ENCODE results near the gene L2HGDH.

L2HGDH gene

DNA sequence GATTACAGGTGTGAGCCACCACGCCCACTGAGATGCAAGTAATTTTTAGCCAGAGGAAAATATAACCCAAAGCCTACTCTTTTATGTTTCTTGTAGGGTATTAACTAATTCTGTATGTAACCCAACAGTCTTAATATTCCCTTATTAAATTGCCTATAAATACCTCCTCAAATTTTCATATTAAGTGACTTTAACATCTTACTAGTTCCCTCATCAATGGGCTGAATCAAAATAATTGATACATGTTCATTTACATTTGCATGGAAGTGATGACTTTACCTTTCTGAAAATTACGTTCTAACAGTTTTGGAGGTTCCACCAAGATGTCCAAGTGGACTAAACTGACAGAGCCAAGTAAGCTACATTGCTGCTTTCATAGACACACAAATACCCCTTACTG, 83.7 kb downstream of the L2HGDH start:
- no peak for DNase-seq

DNA sequence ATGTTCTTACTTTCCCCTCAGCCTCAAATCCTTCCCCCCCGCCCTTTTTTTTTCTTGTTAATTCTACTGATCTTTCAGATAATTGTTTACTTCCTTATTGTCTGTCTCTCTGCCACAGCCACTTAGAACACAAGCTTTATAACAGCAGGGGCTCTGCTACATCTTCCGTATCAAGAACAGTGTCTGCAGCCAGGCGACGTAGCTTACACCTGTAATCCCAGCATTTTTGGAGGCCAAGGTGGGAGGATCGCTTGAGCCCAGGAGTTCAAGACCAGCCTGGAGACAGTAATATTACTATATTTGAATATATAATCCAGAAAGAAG, 86.1 kb downstream of the L2HGDH start:
- peak in 1 of 14 donors; percentile 2 for DNase-seq

DNA sequence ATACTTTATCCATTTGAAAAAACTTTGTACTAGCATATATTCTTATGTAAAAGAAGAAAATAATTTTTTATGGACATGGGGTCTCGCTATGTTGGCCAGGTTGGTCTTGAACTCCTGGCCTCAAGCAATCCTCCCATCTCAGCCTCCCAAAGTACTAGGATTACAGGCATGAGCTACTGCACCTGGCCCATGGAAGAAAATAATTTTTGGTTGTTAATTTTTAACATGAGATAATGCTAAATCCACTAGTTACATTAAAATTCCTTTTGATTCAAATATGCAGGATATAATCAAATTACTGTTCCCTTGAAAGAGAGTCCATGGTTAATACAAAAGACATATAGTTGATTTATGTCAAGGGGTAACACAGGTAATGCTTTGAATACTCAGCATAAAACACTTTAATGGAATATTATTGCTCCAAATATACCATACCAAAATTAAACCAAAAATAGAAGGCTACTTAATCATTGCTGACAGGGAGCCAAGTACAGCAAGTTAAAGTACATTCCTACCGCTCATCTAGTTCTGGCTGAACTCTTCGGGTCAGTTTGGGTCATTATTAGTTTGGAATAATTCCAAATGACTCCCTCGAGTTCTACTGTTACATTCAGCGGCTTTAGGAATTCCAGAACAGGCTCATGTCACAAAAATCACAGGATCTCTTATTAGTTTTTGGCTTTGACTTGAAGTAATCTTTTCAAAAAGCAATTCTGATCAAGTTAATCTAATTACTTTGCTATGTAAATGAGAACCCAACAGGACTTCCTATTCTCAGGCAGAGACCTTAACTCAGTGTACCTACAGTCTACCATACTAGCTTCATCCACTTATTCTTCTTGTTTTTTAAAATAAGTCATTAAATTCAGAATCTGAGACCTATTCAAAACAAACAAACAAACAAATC, 86.7 kb downstream of the L2HGDH start:
- DNase-seq = no peak

DNA sequence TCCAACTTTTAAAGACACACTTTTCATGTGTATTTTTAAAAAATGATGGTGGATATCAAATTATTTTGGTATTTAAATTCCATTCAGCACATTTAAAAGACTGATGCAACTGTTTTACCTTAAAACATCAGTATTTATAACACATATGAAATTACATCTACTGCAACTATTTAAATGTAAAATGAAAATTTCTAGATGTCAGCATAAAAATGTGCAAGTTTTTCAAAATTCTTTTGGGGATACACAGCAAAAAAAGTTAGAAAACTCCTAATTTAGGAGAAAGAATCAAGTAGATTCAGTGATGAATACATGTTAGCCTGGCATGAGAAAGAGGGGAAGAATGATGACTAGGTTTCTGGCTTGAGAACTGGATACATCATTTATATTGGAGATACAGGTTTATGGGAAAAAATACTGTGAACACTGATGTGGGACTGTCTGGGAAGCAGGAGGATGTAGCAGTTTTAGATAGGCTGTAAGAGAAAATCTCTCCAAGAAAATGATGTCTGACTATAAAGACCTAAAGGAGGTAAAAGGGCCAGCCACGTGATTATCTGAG, 89.9 kb downstream of the L2HGDH start:
- DNase-seq = no peak

DNA sequence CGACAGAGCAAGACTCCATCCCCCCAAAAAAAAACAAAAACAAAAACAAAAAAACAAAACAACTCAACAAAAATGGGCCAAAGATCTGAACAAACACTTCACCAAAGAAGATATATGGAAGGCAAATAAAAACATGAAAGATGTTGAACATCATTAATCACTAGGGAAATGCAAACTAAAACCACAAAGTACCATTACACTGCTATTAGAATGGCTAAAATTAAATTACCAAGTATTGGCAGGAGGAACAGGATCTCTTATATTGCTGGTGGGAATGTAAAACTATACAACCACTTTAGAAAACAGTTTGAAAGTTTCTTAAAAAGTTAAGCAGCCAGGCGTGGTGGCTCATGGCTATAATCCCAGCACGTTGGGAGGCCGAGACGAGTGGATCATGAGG, 93.5 kb downstream of the L2HGDH start:
- no peak for DNase-seq

DNA sequence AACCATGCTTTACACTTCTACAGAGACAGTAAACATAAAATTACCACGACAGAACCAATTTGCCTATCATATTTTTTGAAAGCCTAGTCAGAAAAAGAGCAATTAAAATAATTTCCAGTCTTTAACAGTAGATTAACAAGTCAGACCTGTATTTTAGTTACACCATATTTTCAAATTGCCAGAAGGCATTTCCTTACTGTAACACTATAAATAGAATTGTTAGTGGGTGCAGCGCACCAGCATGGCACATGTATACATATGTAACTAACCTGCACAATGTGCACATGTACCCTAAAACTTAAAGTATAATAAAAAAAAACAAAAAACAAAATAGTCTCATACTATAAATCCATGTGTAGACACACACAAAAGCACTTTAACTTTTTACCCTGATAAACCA, 96.6 kb downstream of the L2HGDH start:
- DNase-seq = no peak

DNA sequence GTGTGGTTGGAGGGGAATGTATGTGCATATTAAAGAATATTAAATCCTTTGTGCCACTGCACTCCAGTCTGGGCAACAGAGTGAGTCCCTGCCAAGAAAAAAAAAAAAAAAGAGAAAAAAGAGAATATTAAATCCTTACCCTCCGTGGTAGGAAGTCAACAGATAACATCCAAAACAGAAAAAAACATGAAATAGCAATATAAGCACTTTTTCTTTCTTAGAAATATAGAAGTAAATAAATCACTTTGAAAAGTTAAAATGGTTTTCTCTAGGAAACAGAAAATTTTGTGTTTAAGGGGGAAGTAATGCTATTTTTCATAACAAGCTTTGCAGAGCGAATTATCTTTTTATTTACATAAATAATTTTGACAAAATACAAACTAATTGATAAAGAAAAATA, 98.2 kb downstream of the L2HGDH start:
- no peak for DNase-seq

DNA sequence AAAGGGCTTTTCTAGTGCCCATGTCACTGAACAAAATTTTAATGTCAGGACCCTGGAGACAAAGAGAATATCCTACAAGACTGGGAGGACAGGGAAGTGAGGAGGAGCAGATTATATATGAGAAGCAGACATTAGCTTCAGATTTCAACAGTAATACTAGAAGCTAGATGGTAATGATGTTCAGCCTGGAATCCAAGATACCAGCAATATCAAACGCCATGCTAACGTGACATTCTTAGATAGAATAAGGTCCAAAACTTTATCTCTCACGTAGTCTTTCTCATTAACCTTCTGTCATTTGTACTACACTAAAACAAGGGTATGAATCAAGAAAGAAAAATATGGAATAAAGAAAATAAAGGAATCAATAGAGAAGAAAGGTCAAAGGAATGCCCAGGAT, 99.3 kb downstream of the L2HGDH start:
- no peak for DNase-seq

DNA sequence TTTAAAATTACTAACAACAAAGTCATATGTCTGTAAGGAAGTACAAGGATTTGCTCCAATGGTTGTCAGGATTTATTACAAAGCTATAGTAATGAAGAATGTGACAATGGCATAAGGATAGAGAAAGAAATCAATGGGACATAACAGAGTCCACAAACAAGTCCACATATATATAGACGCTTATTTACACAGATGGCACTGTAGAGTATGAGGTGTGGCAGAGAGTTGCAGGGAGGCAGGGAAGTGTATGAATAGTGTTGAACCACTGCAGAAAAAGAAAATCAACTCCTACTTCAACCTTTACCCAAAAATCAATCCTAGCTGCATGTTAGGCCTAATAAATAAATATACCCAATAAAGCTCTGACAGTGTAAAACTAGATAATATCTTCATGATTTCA, 102.0 kb downstream of the L2HGDH start:
- no peak for DNase-seq

DNA sequence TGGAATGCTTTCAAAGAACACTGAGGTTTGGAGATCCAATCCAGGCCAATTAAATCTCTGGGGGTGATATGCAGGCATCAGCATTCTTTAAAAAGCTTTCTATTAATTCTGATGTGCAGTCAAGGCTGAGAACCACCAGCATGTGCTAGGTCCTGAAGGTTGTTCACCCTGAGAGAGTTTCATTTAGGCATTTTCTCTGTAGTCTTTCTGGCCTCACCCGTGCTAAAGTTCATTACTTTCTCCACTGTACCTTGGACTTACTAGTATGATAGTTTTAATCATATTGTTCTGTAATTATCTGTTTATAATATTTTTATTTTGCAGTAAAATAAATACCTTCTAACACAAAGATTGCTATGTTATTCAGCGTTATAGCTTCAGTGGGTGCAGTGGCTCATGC, 113.5 kb downstream of the L2HGDH start:
- no peak for DNase-seq

DNA sequence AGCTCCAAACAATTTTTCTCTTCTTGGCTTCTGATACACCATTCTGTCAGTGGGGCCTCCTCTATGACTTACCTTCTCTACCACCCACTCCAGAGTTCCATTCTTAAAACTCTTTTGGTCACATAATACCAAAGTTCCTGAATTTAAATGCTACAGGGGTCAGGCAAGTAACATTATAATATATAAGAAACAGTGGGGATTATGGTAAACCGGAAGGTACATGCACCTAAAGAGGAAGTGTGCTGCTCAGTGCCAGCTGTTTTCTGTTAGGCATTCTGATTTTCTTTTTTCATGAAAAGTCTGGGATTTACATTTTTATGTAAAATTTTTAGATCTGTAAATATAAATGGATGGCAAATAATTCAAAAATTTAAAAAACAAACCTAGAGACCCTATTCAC, 120.5 kb downstream of the L2HGDH start:
- no peak for DNase-seq

Data from C1 segment of cervical spinal cord (tissue), 14 donors.